Neuron (in vitro differentiated cells): ENCODE data around the gene DOCK7.

Source experiments
- H2AFZ ChIP-seq: one replicate; pipeline ENCODE4 v1.6.1; 2013; ENCODE audit warnings: low read depth, mild to moderate bottlenecking, inconsistent platforms, low read length, moderate library complexity
- H3K27me3 ChIP-seq: one replicate; pipeline ENCODE4 v1.6.1; 2013; ENCODE audit warnings: low read length; ENCODE audit not compliant: insufficient read depth
- H3K36me3 ChIP-seq: one replicate; pipeline ENCODE4 v1.6.1; 2013; ENCODE audit warnings: low read length; ENCODE audit not compliant: insufficient read depth
- H3K4me1 ChIP-seq: one replicate; pipeline ENCODE4 v1.6.1; 2013; ENCODE audit warnings: low read length; ENCODE audit not compliant: insufficient read depth
- H3K4me3 ChIP-seq: 2 replicates; pipeline ENCODE4 v1.5.1; 2013; ENCODE audit warnings: mild to moderate bottlenecking, low read length, moderate library complexity
- H3K9me3 ChIP-seq: one replicate; pipeline ENCODE4 v1.6.1; 2013; ENCODE audit warnings: low read length

Gene DOCK7, protein sequence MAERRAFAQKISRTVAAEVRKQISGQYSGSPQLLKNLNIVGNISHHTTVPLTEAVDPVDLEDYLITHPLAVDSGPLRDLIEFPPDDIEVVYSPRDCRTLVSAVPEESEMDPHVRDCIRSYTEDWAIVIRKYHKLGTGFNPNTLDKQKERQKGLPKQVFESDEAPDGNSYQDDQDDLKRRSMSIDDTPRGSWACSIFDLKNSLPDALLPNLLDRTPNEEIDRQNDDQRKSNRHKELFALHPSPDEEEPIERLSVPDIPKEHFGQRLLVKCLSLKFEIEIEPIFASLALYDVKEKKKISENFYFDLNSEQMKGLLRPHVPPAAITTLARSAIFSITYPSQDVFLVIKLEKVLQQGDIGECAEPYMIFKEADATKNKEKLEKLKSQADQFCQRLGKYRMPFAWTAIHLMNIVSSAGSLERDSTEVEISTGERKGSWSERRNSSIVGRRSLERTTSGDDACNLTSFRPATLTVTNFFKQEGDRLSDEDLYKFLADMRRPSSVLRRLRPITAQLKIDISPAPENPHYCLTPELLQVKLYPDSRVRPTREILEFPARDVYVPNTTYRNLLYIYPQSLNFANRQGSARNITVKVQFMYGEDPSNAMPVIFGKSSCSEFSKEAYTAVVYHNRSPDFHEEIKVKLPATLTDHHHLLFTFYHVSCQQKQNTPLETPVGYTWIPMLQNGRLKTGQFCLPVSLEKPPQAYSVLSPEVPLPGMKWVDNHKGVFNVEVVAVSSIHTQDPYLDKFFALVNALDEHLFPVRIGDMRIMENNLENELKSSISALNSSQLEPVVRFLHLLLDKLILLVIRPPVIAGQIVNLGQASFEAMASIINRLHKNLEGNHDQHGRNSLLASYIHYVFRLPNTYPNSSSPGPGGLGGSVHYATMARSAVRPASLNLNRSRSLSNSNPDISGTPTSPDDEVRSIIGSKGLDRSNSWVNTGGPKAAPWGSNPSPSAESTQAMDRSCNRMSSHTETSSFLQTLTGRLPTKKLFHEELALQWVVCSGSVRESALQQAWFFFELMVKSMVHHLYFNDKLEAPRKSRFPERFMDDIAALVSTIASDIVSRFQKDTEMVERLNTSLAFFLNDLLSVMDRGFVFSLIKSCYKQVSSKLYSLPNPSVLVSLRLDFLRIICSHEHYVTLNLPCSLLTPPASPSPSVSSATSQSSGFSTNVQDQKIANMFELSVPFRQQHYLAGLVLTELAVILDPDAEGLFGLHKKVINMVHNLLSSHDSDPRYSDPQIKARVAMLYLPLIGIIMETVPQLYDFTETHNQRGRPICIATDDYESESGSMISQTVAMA (N-terminal part only)

DNA sequence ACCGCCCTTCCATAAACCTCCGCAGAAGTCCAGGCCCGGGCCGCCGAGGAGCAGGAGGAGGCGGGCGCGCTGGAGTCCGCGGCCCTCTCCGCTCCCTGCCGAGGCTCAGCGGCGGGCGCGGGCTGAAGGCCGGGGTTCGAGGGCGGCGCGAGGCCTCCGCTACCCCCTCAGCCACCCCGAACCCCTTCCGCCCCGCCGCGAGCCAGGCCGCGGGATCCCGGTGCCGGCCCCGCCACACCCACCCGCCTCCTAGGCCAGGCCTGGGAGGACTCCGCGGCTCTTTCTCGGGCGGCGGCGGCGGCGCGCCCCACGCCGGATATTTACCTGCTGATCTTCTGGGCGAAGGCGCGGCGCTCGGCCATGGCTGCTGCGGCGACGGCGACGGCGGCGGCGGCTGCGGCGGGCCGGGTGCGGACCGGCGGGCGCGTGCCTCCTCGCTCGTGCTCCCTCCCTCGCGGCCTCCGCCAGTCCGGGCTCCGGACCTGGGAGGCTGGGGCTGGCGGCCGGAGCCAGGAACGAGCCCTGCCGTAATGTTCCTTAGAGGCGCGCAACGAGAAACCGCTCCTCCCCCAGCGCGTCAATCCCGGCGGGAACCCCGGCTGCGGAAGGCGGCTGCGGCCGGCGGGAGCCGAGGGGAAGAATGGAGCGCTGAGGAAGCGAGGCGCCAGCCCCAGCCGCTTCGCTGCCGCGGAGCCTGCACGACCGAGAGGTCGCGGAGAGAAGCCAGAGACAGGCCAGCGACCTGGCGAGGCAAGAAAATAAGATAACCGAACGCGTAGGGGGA, at the start of gene DOCK7:
DOCK7 (minus strand) TSS at position 484 of the 784 bp plus-strand sequence; CDS start at position 362, 122 bp downstream.
- Histone ChIP-seq H3K9me3 (no peaks in the 10 kb centered on the region), H2AFZ (peak within 1 kb of the TSS; percentile 83), H3K4me1 (peaks cover 34% of the 10 kb centered on the region), H3K36me3 (peaks cover 9% of the 10 kb centered on the region), H3K4me3 (peak within 1 kb of the TSS; percentile 90), H3K27me3 (no peaks in the 10 kb centered on the region)

DNA sequence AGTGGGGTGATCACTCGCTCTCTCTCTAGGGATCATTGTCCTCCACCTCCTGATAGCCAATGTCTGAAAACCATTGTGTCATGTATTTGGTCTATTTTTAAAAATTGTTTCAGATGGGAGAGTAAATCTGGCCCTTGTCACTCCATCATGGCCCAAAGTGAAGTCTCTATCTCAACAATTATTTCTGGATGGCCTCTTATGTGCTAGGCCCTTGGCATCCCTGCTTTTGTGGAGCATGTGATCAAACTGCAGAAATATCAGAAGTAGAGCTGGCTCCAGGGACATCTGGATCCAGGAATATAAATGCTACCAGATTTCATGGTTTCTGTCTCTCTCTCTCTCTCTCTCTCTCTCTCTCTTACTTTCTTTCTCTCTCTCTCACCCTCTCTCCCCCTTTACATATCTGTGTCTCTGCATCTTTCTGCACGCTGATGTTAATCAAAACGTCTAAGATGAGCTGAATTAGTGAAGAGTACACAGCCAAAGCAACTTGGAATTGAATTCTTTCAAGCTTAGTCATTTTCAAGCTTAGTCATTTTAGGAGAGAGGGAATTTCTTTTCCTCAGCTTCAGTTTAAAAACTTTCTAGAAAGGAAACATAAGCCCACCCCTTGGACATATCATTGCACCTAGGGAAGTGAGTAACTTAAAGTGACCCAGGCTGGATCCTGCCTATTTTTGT, 47.4 kb upstream of the DOCK7 start:
- Histone ChIP-seq H2AFZ (no peak overlapping the region), H3K9me3 (no peaks in the 10 kb centered on the region), H3K36me3 (no peaks in the 10 kb centered on the region), H3K27me3 (no peaks in the 10 kb centered on the region), H3K4me1 (peaks cover 6% of the 10 kb centered on the region), H3K4me3 (no peak overlapping the region)

GRCh38 chr1:62732331-62732730, 44.1 kb upstream of the DOCK7 start:
- Histone ChIP-seq H3K27me3 (no peaks in the 10 kb centered on the region), H3K4me1 (peaks cover 12% of the 10 kb centered on the region), H2AFZ (no peak overlapping the region), H3K4me3 (no peak overlapping the region), H3K36me3 (no peaks in the 10 kb centered on the region), H3K9me3 (no peaks in the 10 kb centered on the region)

GRCh38 chr1:62728963-62729362, 40.8 kb upstream of the DOCK7 start:
- no peak overlapping the region for H2AFZ ChIP-seq
- H3K9me3 ChIP-seq, result no peaks in the 10 kb centered on the region
- no peak overlapping the region for H3K4me3 ChIP-seq
- H3K27me3 ChIP-seq, result no peaks in the 10 kb centered on the region
- no peaks in the 10 kb centered on the region for H3K36me3 ChIP-seq
- H3K4me1 ChIP-seq, result peaks cover 30% of the 10 kb centered on the region

DNA sequence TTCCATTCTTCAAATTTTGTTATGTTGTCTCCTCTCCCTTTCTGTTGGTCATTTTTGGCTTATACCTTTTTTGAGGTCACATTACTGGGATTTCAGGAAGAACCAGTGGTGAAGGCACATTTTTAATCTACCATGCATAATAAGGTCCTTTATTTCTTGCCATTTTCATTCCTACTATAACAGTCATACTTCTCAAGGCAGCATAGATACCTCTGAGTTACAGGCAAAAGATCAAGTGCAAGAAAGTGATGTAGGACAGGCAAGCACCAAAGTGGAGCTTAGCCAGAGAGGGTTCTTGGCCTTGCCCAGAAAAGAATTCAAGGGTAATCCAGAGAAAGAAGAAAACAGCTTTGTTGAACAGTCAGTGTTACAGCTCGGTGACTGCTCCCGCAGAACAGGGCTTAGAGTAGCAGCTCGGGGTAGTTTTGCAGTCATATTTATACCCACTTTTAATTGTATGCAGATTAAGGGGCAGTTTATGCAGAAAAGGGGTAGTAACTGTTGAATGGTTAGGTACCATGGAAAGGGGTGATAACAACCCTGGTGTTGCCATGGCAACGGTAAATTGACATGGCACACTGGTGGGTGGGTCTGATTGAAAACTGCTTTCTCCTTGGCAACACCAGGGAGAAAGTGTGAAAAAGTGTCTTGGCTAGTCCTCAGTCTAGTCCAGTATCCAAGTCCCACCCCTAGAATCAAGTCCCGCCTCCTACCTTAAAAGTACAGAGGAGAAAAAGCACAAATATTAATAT, 39.6 kb upstream of the DOCK7 start:
- no peak overlapping the region for H3K4me3 ChIP-seq
- H3K27me3 ChIP-seq, result no peaks in the 10 kb centered on the region
- H3K4me1 ChIP-seq, result peaks cover 30% of the 10 kb centered on the region
- no peak overlapping the region for H2AFZ ChIP-seq
- H3K9me3 ChIP-seq, result no peaks in the 10 kb centered on the region
- H3K36me3 ChIP-seq, result no peaks in the 10 kb centered on the region

- no peaks in the 10 kb centered on the region for H3K9me3 ChIP-seq
- no peaks in the 10 kb centered on the region for H3K27me3 ChIP-seq
- no peak overlapping the region for H3K4me3 ChIP-seq
- H3K36me3 ChIP-seq, result no peaks in the 10 kb centered on the region
- H2AFZ ChIP-seq, result no peak overlapping the region
- peaks cover 29% of the 10 kb centered on the region for H3K4me1 ChIP-seq
These were observed 37.8 kb upstream of the DOCK7 start for GRCh38 chr1:62726011-62726442.

DNA sequence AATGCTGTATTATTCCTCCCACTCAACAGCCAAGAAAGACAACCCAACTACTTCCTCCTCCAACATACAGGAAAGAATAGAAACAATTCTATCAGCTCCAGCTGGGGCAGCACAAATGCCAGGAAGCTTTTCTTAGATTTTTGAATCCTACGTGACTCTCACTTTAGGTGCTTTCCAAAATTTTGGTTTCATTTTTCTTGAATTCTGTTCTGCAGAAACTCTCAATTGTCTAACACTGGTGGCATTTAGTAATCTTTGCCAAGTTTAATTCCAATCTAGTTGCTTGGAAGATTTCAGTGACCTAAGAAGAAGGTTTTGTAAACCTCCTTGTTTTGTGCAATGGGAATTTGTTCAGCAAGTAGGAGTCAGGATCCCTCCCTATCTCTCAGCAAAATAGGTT, 37.1 kb upstream of the DOCK7 start:
- Histone ChIP-seq H3K4me3 (no peak overlapping the region), H2AFZ (no peak overlapping the region)

DNA sequence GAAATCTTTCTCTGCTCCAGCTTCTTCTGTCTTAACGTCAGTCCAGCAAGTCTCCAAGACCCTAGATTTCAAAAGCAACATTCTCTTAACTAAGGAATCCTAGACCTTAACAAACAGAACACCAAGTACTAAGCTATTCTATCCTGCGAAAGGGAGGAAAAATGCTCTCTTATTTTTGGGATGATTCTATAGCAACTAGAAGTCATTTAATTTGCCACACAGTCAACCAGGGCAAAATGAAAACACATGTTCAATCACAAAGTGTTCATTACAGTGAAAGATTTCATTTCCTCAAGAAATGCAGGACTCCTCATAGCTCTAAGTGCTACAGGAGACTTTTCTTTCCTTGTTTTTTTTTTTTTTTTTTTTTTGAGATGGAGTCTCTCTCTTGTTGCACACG, 36.2 kb upstream of the DOCK7 start:
- no peaks in the 10 kb centered on the region for H3K36me3 ChIP-seq
- peaks cover 36% of the 10 kb centered on the region for H3K4me1 ChIP-seq
- no peaks in the 10 kb centered on the region for H3K9me3 ChIP-seq
- H2AFZ ChIP-seq, result no peak overlapping the region
- no peak overlapping the region for H3K4me3 ChIP-seq
- no peaks in the 10 kb centered on the region for H3K27me3 ChIP-seq

More for the DNA sequence above, 37.1 kb upstream of the DOCK7 start:
- H3K9me3 ChIP-seq, result no peaks in the 10 kb centered on the region
- peaks cover 36% of the 10 kb centered on the region for H3K4me1 ChIP-seq
- H3K36me3 ChIP-seq, result no peaks in the 10 kb centered on the region
- H3K27me3 ChIP-seq, result no peaks in the 10 kb centered on the region

GRCh38 chr1:62723883-62724282, 35.7 kb upstream of the DOCK7 start:
- Histone ChIP-seq H3K9me3 (no peaks in the 10 kb centered on the region), H3K27me3 (no peaks in the 10 kb centered on the region), H3K4me3 (no peak overlapping the region), H3K4me1 (peaks cover 36% of the 10 kb centered on the region), H3K36me3 (no peaks in the 10 kb centered on the region), H2AFZ (no peak overlapping the region)

DNA sequence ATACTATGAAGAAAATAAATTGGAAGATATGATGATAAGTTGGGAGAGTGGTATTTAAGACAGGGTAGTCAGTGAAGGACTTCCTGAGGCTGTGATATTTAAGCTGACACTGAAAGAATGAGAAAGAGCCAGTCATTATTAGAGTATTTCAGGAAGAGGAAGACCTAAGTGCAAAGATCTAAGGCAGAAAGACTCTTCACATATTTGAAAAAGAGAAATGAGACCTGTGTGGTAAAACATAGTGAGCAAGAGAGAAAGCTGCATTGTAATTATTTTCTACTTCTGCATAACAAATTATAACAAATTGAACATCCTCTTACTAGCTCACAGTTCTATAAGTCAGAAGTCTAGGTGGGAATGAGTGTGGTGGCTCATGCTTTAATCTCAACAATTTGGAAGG, 34.6 kb upstream of the DOCK7 start:
- Histone ChIP-seq H3K36me3 (no peaks in the 10 kb centered on the region), H3K27me3 (no peaks in the 10 kb centered on the region), H3K9me3 (no peaks in the 10 kb centered on the region), H2AFZ (no peak overlapping the region), H3K4me3 (no peak overlapping the region), H3K4me1 (peaks cover 31% of the 10 kb centered on the region)

- peaks cover 28% of the 10 kb centered on the region for H3K4me1 ChIP-seq
- no peaks in the 10 kb centered on the region for H3K27me3 ChIP-seq
- no peaks in the 10 kb centered on the region for H3K36me3 ChIP-seq
- no peaks in the 10 kb centered on the region for H3K9me3 ChIP-seq
- no peak overlapping the region for H3K4me3 ChIP-seq
- peak overlapping the region; percentile 50 for H2AFZ ChIP-seq
These were observed 32.9 kb upstream of the DOCK7 start for GRCh38 chr1:62720946-62721554.
